Hematopoietic multipotent progenitor cell treated with erythropoietin and hydrocortisone succinate and interleukin-3 and kit ligand, for 8 days (in vitro differentiated cells): Measurements from ENCODE around the gene DPF3.

Experiments used
- DNase-seq: peaks from one replicate; pipeline ENCODE4 v3.0.0-alpha.2; 2015

DPF3 gene

GRCh38 chr14:72792051-72792788, 101.7 kb downstream of the DPF3 start:
- no peak for DNase-seq

- no peak for DNase-seq
These were observed 102.9 kb downstream of the DPF3 start for GRCh38 chr14:72790887-72791566.

- no peak for DNase-seq
These were observed 104.8 kb downstream of the DPF3 start for GRCh38 chr14:72788972-72789728.

GRCh38 chr14:72788255-72788654, 105.6 kb downstream of the DPF3 start:
- no peak for DNase-seq

- no peak for DNase-seq
These were observed 106.1 kb downstream of the DPF3 start for GRCh38 chr14:72787841-72788240.

- no peak for DNase-seq
These were observed 107.2 kb downstream of the DPF3 start for GRCh38 chr14:72786378-72787350.

GRCh38 chr14:72783741-72784140, 110.2 kb downstream of the DPF3 start:
- DNase-seq = no peak

- no peak for DNase-seq
These were observed 111.1 kb downstream of the DPF3 start for GRCh38 chr14:72782817-72783216.

GRCh38 chr14:72781561-72782508, 112.1 kb downstream of the DPF3 start:
- no peak for DNase-seq

GRCh38 chr14:72780751-72781150, 113.2 kb downstream of the DPF3 start:
- DNase-seq = no peak

GRCh38 chr14:72779679-72780078, 114.2 kb downstream of the DPF3 start:
- no peak for DNase-seq

- no peak for DNase-seq
These were observed 116.3 kb downstream of the DPF3 start for GRCh38 chr14:72777636-72778035.

- no peak for DNase-seq
These were observed 117.1 kb downstream of the DPF3 start for GRCh38 chr14:72776701-72777261.

GRCh38 chr14:72775923-72776554, 117.9 kb downstream of the DPF3 start:
- DNase-seq = no peak

GRCh38 chr14:72774894-72775620, 118.8 kb downstream of the DPF3 start:
- no peak for DNase-seq

GRCh38 chr14:72774141-72774540, 119.8 kb downstream of the DPF3 start:
- no peak for DNase-seq

GRCh38 chr14:72771561-72771960, 122.3 kb downstream of the DPF3 start:
- no peak for DNase-seq

- no peak for DNase-seq
These were observed 127.6 kb downstream of the DPF3 start for GRCh38 chr14:72766296-72766695.

GRCh38 chr14:72763892-72764291, 130.0 kb downstream of the DPF3 start:
- DNase-seq = no peak

- no peak for DNase-seq
These were observed 134.2 kb downstream of the DPF3 start for GRCh38 chr14:72759670-72760069.
